IgD-negative memory B cell (primary cell): ENCODE measurements around the gene CENPU. TPM values are rescaled to one million over a fixed set of nuclear protein-coding genes. Genes with fewer than 3 reads are reported as not detected.

Experiments
- H3K27ac Mint-ChIP-seq, 3 donors: one replicate each; pipeline ENCODE4 v1.8.0; 2020 to 2022; ENCODE audit warnings: mild to moderate bottlenecking in 3 of 3, mixed read lengths in 3 of 3, moderate library complexity in 1 of 3
- H3K27me3 Mint-ChIP-seq: one replicate; pipeline ENCODE4 v1.8.0; 2021; ENCODE audit warnings: mixed read lengths
- H3K36me3 Mint-ChIP-seq: one replicate; pipeline ENCODE4 v1.8.0; 2020; ENCODE audit warnings: mild to moderate bottlenecking, mixed read lengths
- H3K4me1 Mint-ChIP-seq, 3 donors: one replicate each; pipeline ENCODE4 v1.8.0; 2020 to 2022; ENCODE audit warnings: mixed read lengths in 3 of 3, mild to moderate bottlenecking in 1 of 3
- H3K4me3 Mint-ChIP-seq, 4 donors: one replicate each; pipeline ENCODE4 v1.8.0; 2020 to 2022; ENCODE audit warnings: mild to moderate bottlenecking in 4 of 4, mixed read lengths in 4 of 4, moderate library complexity in 3 of 4
- H3K9me3 Mint-ChIP-seq, 3 donors: one replicate each; pipeline ENCODE4 v1.8.0; 2020 to 2021; ENCODE audit warnings: mixed read lengths in 3 of 3, mild to moderate bottlenecking in 1 of 3
- polyA plus RNA-seq: library from polyadenylated mRNA; unstranded; fragments of 300-500 nt; fragmentation: Illumina TruSeq; gene quantifications from one replicate; pipeline ENCODE4 v1.2.3, GENCODE V29; 2021

Gene CENPU
- polyA plus RNA-seq, 1 donor from 2014 or later: 1.4 TPM

DNA sequence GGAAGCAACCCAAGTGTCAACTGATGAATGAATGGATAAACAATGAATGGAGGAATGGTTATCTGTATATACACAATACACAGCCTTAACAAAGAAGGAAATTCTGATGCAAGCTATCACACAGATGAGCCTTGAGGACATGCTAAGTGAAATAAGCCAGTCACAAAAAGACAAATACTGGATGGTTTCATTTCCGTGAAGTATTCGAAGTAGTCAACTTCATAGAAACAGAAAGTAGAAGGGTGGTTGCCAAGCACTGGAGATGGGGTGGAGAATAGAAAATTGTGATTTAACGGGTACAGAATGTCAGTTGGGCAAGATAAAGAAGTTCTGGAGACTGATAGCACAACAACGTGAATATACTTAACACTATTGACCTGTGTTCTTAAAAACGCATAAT is 28.2 kb downstream of the CENPU start:
- no peaks in the 10 kb centered on the region for H3K9me3 Mint-ChIP-seq
- H3K4me3 Mint-ChIP-seq: peak overlapping the region in 2 of 4 donors; percentile 1 to 3
- peaks cover 4% of the 10 kb centered on the region for H3K36me3 Mint-ChIP-seq
- no peak overlapping the region for H3K27ac Mint-ChIP-seq
- no peaks in the 10 kb centered on the region for H3K27me3 Mint-ChIP-seq
- H3K4me1 Mint-ChIP-seq: peaks cover 0 to 3% (median 2%) of the 10 kb centered on the region in 3 donors

- peaks cover 0 to 3% (median 2%) of the 10 kb centered on the region in 3 donors for H3K4me1 Mint-ChIP-seq
- H3K27ac Mint-ChIP-seq: no peak overlapping the region
- H3K4me3 Mint-ChIP-seq: no peak overlapping the region
- H3K36me3 Mint-ChIP-seq: peaks cover 2% of the 10 kb centered on the region
- H3K9me3 Mint-ChIP-seq: no peaks in the 10 kb centered on the region
- no peaks in the 10 kb centered on the region for H3K27me3 Mint-ChIP-seq
Observed at GRCh38 chr4:184702114-184702513, 31.8 kb downstream of the CENPU start.

- peaks cover 4% of the 10 kb centered on the region for H3K36me3 Mint-ChIP-seq
- no peak overlapping the region for H3K4me3 Mint-ChIP-seq
- no peaks in the 10 kb centered on the region for H3K27me3 Mint-ChIP-seq
- H3K27ac Mint-ChIP-seq: no peak overlapping the region
- no peaks in the 10 kb centered on the region for H3K4me1 Mint-ChIP-seq
- H3K9me3 Mint-ChIP-seq: no peaks in the 10 kb centered on the region
Observed at GRCh38 chr4:184699941-184700340, 34.0 kb downstream of the CENPU start.

DNA sequence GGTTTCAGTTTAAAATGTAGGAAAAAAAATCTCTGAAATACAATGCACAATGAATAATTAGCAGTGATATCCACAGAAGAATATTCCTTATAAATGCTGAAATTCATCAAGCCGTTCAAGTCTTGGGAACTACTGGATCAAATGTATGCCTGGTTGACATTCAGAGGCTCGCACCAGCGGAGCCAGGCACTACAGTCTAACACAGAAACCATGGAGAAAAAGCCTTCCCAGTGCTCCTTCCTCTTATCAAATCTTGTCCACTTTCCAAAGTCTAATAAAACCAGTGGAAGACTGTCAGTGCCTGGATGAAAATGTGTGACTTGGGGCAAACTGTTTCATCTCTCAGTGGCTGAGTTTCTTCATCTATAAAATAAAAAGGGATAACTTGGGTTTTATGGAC is 35.9 kb downstream of the CENPU start:
- no peaks in the 10 kb centered on the region for H3K27me3 Mint-ChIP-seq
- no peaks in the 10 kb centered on the region for H3K9me3 Mint-ChIP-seq
- H3K4me3 Mint-ChIP-seq: no peak overlapping the region
- peaks cover 4% of the 10 kb centered on the region for H3K36me3 Mint-ChIP-seq
- H3K4me1 Mint-ChIP-seq: no peaks in the 10 kb centered on the region
- no peak overlapping the region for H3K27ac Mint-ChIP-seq

DNA sequence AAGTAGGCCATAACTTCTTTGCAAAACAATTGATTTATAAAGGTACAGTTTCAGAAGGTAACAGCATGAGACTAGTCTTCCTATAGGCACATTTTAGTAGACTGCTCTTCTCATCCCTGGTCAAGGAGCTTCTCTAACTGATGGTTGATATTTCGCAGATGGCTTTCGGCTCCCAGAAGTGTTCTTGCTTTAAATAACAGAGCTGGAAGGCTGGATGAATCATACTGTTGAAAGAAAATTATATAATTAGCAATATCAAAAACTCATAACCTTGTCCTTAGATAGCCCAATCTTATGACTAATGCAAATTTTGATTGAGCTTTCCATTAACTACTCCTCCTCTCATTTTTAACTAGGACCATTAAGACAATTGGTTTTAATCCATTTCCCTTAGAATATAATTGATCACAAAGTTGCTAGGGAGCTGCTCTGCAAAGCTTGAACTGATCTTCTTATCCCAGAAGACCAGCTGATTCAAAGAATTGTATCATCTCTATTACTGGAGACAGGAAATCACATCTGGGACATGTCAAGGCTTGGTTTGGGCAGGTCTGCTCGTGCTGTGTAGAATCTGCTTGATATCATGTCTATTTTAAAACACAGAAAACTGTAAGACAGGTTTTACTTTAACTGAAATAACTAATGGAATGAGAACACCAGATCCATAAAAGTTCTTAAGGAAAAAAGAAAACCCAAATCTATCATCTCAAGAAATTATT is 38.6 kb downstream of the CENPU start:
- H3K27me3 Mint-ChIP-seq: no peaks in the 10 kb centered on the region
- no peaks in the 10 kb centered on the region for H3K4me1 Mint-ChIP-seq
- no peak overlapping the region for H3K27ac Mint-ChIP-seq
- H3K9me3 Mint-ChIP-seq: no peaks in the 10 kb centered on the region
- H3K4me3 Mint-ChIP-seq: no peak overlapping the region
- peaks cover 4% of the 10 kb centered on the region for H3K36me3 Mint-ChIP-seq

DNA sequence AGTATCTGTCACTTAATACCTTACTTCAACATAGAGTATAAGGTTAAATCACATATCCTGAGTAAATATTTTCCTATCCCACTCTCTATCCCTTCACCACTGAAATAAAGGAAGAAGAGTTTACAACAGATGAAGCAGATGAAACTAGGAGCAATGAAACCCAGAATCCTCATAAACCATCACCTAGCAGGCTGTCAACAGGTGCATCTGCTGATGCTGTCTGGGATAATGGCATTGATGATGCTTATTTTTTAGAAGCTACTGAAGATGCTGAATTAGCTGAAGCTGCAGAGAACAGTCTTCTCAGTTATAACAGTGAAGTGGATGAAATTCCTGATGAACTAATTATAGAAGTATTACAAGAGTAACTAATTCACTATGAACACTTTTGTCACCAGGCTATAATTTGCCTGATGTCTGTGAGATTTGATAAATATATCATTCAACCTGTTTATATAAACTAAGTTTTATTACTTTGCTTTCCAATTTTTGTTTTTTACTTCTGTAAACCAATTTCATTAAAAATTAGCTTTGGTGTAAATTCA is 39.4 kb downstream of the CENPU start:
- H3K4me1 Mint-ChIP-seq: no peaks in the 10 kb centered on the region
- H3K27ac Mint-ChIP-seq: no peak overlapping the region
- no peaks in the 10 kb centered on the region for H3K27me3 Mint-ChIP-seq
- H3K36me3 Mint-ChIP-seq: peaks cover 4% of the 10 kb centered on the region
- H3K4me3 Mint-ChIP-seq: no peak overlapping the region
- no peaks in the 10 kb centered on the region for H3K9me3 Mint-ChIP-seq

DNA sequence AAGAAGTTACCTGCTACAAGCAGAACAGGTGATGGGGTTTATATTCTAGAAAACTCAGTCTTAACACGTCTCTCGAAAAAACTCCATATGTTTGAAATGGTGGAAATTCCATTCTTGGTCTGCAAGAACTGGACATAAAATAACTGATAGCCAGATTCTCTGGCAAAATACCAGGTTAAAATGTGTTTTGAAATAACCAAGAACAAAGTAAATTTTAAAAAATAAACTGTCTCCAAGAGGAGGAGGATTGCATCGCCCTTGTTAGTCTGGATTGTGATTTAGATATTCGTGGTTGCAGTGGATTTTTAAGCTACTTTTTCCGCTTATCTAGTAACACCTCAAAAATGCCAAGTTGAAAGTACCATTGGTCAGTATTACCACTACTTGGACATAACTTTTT is 40.8 kb downstream of the CENPU start:
- no peak overlapping the region for H3K27ac Mint-ChIP-seq
- no peaks in the 10 kb centered on the region for H3K4me1 Mint-ChIP-seq
- no peak overlapping the region for H3K4me3 Mint-ChIP-seq
- H3K36me3 Mint-ChIP-seq: peaks cover 4% of the 10 kb centered on the region
- no peaks in the 10 kb centered on the region for H3K9me3 Mint-ChIP-seq
- no peaks in the 10 kb centered on the region for H3K27me3 Mint-ChIP-seq

- H3K9me3 Mint-ChIP-seq: peaks cover 0 to 2% (median 0%) of the 10 kb centered on the region in 3 donors
- no peaks in the 10 kb centered on the region for H3K4me1 Mint-ChIP-seq
- H3K4me3 Mint-ChIP-seq: no peak overlapping the region
Observed at GRCh38 chr4:184689681-184690080, 44.2 kb downstream of the CENPU start.

DNA sequence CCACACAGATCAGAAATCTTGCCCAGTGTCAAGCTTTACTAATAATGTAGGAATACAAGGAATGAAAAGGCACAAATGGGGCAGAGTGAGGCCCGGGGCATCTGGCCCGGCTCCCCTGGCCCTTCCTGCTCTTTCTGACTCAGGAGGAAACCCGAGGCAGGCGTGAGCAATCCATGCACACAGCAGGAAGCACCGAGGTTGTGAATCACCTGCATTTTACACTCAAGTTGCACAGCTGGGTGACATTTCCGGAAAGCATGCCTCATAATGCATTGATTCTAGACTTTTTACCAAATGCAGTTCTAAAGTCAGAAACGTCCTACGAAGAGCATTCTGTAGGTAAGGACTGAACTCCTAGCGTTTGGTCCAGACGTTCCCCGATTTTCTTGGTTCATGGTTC is 45.4 kb downstream of the CENPU start:
- Mint-ChIP-seq H3K36me3 (peaks cover 5% of the 10 kb centered on the region), H3K4me3 (no peak overlapping the region), H3K27me3 (no peaks in the 10 kb centered on the region), H3K9me3 (peaks cover 0 to 2% (median 0%) of the 10 kb centered on the region in 3 donors), H3K4me1 (peaks cover 0 to 1% (median 0%) of the 10 kb centered on the region in 3 donors), H3K27ac (no peak overlapping the region)

More at GRCh38 chr4:184689681-184690080, 44.2 kb downstream of the CENPU start:
- H3K27ac Mint-ChIP-seq: no peak overlapping the region
- H3K36me3 Mint-ChIP-seq: peaks cover 2% of the 10 kb centered on the region
- H3K27me3 Mint-ChIP-seq: no peaks in the 10 kb centered on the region

DNA sequence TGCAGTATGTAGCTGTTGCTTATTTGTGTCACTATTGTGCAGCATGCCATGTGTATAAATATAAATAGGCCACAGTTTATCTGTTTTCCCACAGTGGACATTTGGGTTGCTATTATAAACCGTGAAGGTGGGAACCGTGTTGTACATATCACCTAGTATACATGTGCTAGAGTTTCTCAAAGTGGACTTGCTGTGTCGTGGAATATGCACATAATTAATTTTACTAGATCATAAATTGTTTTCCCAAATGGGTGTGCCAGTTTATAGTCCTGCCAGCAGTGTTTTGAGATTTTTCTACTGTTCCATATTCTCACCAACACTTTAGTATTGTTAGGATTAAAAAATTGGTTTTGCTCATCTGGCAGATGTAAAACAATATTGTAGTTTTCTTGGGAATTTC is 45.9 kb downstream of the CENPU start:
- H3K4me1 Mint-ChIP-seq: peaks cover 0 to 1% (median 0%) of the 10 kb centered on the region in 3 donors

GRCh38 chr4:184684491-184685189 is 49.3 kb downstream of the CENPU start:
- Mint-ChIP-seq H3K36me3 (peaks cover 10% of the 10 kb centered on the region), H3K4me3 (no peak overlapping the region), H3K9me3 (peaks cover 0 to 2% (median 0%) of the 10 kb centered on the region in 3 donors), H3K27me3 (no peaks in the 10 kb centered on the region), H3K27ac (peak overlapping the region in 1 of 3 donors; percentile 57), H3K4me1 (peaks cover 0 to 1% (median 0%) of the 10 kb centered on the region in 3 donors)

More for the DNA sequence above, 45.9 kb downstream of the CENPU start:
- Mint-ChIP-seq H3K27me3 (no peaks in the 10 kb centered on the region), H3K27ac (peak overlapping the region in 1 of 3 donors; percentile 0), H3K36me3 (peaks cover 5% of the 10 kb centered on the region), H3K9me3 (peaks cover 0 to 2% (median 0%) of the 10 kb centered on the region in 3 donors), H3K4me3 (no peak overlapping the region)

DNA sequence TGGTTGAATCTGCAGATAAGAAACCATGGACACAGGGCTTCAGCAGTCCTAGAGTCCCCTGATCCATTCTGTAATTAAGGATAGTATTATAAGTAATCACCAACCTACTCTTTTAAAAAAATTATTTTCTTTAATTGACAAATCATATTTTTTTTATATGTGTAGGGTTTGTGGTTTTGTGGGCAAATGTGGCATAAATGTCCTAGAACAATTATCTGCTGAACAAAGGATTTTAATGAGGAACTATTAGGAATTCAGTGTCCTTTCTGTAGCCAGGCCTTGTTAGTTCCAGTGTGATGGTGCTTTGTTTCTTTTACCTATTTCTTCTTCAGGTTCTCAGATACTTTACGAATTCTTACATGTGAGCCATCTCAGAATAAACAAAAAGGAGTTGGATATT is 52.0 kb downstream of the CENPU start:
- Mint-ChIP-seq H3K4me1 (peaks cover 0 to 1% (median 0%) of the 10 kb centered on the region in 3 donors), H3K27ac (no peak overlapping the region), H3K36me3 (peaks cover 8% of the 10 kb centered on the region), H3K4me3 (no peak overlapping the region), H3K9me3 (peaks cover 0 to 2% (median 0%) of the 10 kb centered on the region in 3 donors), H3K27me3 (no peaks in the 10 kb centered on the region)

DNA sequence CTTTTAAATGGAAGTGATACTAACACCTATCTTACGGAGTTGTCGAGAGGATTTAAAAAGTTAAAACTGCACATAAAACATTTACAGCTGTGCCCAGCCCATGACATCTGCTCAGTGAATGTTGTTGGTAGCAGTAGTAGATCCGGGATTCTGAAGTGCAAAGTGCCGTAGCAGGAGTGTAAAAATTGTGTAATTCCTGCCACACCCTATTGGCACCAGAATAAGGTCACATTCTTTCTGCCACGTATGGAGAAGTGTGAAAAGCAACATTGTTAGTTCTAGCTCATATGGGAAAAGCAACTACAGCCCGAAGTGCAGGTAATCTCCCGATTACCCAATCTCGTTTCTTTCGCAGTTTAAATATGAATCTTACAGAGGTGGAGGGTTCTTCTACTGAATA is 53.2 kb downstream of the CENPU start:
- peaks cover 0 to 2% (median 0%) of the 10 kb centered on the region in 3 donors for H3K9me3 Mint-ChIP-seq
- H3K27ac Mint-ChIP-seq: no peak overlapping the region
- peaks cover 8% of the 10 kb centered on the region for H3K36me3 Mint-ChIP-seq
- H3K27me3 Mint-ChIP-seq: no peaks in the 10 kb centered on the region
- H3K4me3 Mint-ChIP-seq: no peak overlapping the region
- peaks cover 0 to 1% (median 0%) of the 10 kb centered on the region in 3 donors for H3K4me1 Mint-ChIP-seq

GRCh38 chr4:184675821-184676492 is 57.9 kb downstream of the CENPU start:
- Mint-ChIP-seq H3K4me1 (no peaks in the 10 kb centered on the region), H3K9me3 (no peaks in the 10 kb centered on the region), H3K4me3 (no peak overlapping the region), H3K36me3 (peaks cover 7% of the 10 kb centered on the region), H3K27ac (no peak overlapping the region), H3K27me3 (no peaks in the 10 kb centered on the region)

DNA sequence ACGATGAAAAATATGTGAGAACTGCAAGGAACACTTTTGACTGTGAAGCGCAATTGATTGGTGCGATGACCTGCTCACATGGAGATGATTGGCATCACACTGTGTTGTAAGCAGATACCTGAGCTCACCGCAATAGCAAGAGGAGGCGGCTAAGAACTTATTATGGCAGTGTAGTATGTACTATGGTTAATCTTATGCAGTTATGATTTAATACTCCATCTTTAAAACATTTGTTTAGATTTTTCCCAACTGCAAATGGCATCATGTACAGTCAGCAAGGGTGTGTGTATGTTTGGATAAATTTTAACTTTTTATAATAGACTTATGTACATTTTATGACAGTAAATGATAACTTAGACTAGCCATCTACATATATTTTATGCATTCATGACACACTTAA is 58.9 kb downstream of the CENPU start:
- H3K36me3 Mint-ChIP-seq: peaks cover 4% of the 10 kb centered on the region
- no peak overlapping the region for H3K4me3 Mint-ChIP-seq
- no peak overlapping the region for H3K27ac Mint-ChIP-seq
- H3K9me3 Mint-ChIP-seq: no peaks in the 10 kb centered on the region
- H3K27me3 Mint-ChIP-seq: no peaks in the 10 kb centered on the region
- no peaks in the 10 kb centered on the region for H3K4me1 Mint-ChIP-seq
